NCI-H2081 treated with DMSO at 0.1 percent for 48 hours (cell line): Measurements from ENCODE around the gene GDF15.

Experiments used
- DNase-seq: peaks from one replicate; lab custom pipeline; 2025; lab: John Stamatoyannopoulos, UW

Gene GDF15

GRCh38 chr19:18419195-18419698, 33.3 kb downstream of the GDF15 start, which contains the start of gene SSBP4:
Gene SSBP4 (plus strand): TSS chr19:18419398. CDS start chr19:18419649, 251 bp downstream.
- DNase-seq: no peak

DNA sequence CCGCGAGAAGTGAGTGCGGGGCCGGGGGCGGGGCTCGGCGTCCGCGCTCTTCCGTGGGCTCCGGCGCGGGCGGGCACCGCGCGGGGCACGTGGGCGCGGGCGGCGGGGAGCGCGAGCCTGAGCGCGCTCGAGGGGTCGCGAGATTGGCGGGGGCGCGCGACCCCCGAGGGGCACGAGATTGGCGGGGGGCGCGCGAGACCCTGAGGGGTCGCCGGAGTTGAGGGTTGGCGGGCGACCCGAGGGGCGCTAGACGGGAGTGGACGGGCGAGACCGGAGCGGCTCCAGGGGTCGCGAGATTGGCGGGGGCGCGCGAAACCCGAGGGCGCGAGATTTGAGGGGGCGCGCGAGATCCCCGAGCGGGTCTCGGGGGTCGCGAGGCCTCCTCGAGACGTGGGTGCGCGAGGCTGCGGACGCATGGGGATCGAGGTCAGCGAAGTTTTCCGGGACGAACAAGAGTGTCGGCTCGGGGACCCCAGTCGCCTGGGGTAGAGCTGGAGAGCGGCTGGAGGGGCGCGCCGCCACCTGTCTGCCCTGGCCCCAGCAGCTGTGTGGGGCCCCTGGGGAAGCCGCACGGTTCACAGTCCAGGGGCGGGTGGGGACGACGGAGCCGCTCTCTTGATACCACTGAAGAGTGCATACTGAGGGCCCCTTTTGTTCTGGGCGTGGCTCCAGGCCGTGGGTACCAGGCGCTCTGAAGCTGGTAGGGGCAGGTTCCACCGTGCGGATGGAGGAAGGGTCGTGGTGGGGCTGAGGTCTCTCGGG, 33.9 kb downstream of the GDF15 start:
- no peak for DNase-seq

GRCh38 chr19:18420930-18421329, 35.0 kb downstream of the GDF15 start:
- no peak for DNase-seq

- DNase-seq: no peak
These were observed 35.5 kb downstream of the GDF15 start for GRCh38 chr19:18421371-18421959.

- DNase-seq: no peak
These were observed 36.7 kb downstream of the GDF15 start for GRCh38 chr19:18422530-18423191.

- DNase-seq: no peak
These were observed 37.5 kb downstream of the GDF15 start for GRCh38 chr19:18423258-18424020.

GRCh38 chr19:18424122-18424889, 38.3 kb downstream of the GDF15 start:
- no peak for DNase-seq

GRCh38 chr19:18424890-18425514, 39.0 kb downstream of the GDF15 start:
- no peak for DNase-seq

DNA sequence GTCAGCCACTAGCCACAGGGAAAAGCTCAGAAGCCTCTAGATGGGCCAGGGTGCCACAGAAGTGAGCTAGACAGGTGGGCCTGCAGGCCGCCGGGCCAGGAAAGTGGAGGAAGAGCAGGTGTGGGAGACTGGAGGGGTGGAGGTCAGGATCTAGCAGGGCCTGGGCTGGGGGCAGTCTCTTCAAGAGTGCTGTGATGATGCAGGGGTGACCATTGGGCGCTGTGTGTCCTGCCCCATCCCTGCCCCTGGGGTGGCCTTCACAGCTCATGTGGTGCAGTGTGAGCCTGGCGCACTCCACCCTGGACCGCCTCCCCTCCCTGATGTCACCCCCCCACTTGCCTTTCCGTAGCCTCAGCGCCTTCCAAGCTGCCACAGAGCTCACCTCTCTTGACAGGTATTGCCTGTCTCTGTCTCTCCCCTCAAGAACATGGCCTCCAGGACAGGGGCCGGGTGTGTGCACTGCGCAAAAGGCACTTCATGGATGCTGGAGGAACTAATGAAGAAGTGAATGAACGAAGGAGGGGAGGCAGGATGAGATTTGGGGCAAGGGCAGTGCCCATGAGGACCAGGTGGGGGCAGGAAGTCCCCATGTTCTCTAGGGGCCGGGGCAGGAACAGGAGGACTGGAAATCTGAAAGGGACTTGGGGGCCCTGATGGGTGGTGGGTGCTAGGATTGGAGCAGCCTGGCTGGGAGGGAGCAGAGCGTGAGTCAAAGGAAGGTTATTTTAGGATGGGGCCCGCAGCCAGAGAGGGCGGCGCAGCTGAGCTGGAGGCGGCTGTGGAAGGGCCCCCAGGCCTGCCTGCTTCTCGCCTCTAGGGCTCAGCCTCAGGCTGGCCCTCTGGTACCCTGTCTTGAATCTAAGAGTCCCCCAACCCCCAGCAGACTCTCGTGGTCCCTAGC, 39.8 kb downstream of the GDF15 start:
- DNase-seq: no peak

DNA sequence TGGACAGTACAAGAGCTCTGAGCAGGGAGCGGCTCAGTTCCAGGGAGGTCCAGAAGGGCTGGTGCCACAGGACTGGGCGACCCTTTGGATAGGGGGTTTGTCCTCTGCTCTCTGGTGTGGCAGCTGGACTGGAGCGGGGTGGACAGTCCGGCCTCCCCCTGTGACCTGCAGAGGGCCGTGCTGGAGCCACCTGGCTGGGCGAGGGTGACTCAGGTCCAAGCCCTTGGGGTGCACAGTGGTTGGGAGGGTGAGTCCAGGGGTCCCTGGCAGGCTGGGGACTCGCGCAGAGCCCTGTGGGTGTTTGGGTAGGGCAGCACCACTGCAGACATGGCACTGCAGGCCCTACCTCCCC, 40.4 kb downstream of the GDF15 start:
- no peak for DNase-seq

GRCh38 chr19:18427080-18427742, 41.3 kb downstream of the GDF15 start:
- DNase-seq: no peak

DNA sequence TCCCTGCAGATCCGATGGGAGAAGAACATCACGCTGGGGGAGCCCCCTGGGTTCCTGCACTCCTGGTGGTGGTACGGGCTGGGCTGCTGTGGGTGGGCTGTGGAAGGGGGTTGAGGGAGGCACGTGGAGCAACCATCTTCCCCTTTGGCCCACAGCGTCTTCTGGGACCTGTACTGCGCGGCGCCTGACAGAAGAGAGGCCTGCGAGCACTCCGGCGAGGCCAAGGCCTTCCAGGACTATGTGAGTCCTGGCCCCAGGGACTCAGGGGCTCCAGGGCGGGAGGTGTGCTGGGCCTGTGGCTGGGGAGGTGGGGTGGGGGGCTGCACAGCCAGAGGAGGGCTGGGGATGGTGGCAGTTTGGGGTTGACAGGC, 41.8 kb downstream of the GDF15 start:
- DNase-seq: no peak

DNA sequence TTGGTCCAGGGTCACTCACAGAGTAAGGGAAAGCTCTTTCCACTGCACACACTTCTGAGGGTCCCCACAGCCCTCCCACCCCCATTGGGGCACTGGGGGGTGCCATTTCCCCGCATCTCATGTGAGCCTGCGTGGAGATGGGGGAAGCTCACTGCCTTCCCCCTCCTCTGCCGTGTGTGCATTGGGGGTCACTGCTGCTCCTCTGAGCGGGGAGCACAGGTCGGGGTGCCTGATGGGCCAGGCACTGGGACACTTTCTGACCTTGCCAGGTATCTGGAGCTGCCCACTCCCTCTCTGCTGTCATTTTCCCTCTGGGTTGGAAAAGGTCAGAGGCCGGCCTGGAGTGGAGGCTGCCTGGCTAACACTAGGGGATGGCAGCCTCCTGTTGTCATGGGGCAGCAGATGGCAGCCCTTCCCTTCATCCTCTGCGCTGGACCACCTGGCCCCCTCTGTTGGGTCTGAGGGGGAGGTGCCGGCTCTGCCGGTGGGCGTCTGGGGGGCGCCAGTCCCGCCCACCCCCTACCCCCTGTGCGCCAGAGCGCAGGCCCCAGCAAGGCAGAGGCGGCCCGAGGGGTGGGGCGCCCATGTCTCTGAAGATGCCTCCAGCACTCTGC, 42.3 kb downstream of the GDF15 start:
- DNase-seq: no peak

DNA sequence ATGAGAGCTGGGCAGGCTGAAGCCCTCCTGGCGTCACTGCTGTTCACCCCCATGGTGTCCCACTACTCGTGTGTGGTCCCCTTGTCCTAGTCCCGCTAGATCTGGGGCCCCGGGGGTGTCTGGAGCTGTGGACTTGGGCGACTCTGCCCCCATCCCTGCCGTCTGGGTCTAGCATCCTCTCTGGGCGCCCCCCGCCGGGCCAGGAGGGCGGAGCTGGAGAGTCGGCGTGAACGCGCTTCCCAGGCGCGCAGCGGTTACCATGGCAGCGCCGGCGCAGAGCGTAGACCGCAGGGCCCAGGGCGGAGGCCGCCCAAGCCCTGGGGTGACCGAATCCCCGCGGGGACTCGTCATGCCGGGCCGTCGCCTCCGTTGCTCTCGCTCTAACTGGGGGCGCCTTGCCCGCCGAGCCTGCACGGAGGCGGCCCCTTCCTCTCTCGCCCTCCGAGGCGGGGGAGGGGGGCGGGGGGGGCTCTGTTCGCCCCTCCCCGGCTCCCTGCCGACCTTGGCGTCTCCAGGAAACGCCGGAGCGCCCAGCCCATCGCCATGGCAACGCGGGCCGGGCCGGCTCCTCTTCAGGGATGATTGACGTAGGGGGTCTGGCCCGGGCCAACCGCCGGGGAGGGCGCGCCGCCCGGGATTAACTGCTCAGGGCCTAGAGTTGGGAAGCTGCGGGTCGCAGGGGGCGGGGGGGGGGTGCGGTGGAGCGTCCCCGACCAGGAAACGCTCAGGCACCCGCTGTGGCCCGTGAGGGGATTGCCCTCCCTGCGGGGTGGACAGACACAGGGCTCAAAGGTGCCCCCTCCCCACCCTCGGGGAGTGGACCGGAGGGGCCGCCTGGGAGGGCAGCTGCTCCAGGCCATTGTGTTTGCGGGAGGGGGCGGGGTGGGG, 43.1 kb downstream of the GDF15 start:
- no peak for DNase-seq

- DNase-seq: no peak
These were observed 43.9 kb downstream of the GDF15 start for GRCh38 chr19:18429717-18430416.

DNA sequence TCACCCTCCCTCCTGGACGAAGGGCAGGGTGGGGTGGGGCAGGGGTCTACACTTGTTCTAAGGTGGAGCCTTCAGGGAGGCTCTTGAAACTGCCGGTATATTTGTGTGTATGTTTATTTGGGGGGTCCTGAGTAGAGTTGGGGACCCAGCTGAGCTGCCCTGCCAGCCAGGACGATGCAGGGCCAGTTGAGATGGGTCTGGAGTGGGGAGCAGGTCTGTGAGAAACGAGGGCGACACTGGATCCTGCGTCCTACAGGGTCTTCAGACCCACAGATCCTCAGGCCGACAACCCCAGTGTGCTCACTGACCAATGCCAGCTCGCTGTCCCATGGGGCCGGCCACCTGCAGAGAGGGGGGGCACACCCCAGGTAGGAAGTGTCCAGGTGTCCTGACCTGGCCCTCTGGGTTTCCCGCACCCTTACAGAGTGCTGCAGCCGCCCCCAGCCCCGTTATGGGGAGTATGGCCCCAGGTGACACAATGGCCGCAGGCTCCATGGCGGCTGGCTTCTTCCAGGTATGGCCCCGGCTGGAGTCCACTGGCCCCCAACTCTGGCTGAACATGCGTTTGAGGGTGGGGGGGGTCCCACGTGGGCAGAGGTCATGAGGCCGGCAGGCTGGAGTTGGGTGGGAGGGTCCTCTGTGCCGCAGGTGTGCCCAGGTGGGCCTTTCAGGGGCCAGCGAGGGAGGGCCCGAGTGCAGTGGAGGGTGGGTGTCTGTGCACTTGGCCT, 44.6 kb downstream of the GDF15 start:
- DNase-seq: no peak
